ENCODE measurements around the gene RALGAPA1.
A peak's percentile ranks its signal among the peaks of the same experiment; 100 is the strongest.
"Not testable (repeated sequence)": the region's sequence is repeated elsewhere in the genome, so short reads cannot be mapped to it uniquely, and the experiment has no call there.

RALGAPA1 gene

DNA sequence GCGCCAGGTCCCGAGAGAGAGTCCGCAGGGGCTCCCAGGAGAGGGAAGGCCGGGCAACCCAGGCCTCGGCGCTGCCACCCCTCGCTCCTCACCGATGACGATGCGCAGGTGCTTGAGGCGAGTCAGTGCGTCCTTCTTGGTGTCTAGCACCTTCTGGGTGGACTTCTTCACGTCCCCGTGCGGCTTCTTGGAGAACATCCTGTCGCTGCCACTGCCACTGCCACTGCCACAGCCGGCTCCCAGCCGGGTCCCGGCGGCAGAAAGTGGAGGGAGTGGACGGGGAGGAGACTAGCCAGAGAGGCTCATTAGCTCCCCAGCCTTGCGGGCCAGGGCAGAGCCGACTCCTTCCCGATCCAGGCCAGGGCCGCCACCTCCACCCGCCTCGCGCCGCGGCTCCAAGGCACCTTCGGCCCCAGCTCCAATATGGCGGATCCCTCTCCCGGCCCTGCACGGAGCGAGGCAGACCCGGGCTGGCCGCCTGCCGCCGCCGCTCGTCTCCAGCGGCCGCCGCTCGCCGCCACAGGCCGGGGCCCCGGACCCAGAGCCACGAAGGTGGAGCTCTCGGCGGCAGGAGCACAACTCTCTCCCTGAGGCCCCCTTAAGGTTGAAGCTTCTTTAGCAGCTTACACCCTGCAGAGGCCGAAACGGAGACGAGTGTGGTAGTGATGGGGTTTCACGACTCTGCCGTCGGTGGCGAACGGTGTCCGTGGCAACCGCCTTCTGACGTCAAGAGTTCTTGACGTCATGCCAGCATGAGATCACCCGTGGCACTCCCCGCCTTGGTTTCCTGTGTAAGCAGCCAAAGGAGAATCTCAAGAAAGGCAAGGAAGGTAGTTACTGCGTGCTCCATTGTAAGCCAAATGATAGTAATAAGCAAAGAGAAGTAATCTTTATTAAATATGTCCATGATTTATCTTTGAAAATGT is at the start of gene RALGAPA1:
Gene RALGAPA1, minus strand, starts transcription at position 658 of the 926 bp plus-strand sequence. Its CDS starts 460 bp downstream, at position 198.
- not testable (repeated sequence) for H3K9me3 Mint-ChIP-seq (ENCODE audit: low read depth); H3K36me3 Mint-ChIP-seq; H3K27me3 Mint-ChIP-seq
- Mint-ChIP-seq H3K27ac (peak within 1 kb of the TSS; percentile 92), H3K4me1 (ENCODE audit: low read depth) (peaks cover 31% of the 10 kb centered on the region), H3K4me3 (peak within 1 kb of the TSS; percentile 98)

DNA sequence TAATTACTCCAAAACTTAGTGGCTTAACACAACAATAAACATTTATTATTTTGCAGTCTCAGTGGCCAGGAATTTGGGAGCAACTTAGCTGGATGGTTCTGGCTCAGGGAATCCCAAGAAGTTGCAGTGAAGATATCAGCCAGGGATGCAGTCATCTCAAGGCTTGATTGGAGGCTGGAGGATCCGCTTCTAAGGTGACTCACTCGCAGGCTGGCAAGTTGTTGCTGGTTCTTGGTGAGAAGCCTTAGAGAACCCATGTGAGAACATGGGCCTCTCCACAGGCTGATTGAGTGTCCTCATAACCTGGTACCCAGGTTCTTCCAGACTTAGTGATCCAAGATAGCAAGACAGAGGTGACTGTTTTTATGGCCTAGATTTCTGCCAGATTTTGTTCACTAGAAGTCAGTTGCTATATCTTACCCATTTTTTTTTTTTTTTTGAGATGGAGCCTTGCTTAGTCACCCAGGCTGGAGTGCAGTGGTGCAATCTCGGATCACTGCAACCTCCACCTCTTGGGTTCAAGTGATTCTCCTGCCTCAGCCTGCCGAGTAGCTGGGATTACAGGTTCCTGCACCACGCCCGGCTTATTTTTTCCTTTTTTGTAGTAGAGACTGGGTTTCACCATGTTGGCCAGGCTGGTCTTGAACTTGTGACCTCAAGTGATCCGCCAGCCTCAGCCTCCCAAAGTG is 49.6 kb upstream of the RALGAPA1 start:
- Mint-ChIP-seq H3K27me3 (no peaks in the 10 kb centered on the region), H3K4me3 (no peak overlapping the region), H3K4me1 (ENCODE audit: low read depth) (peaks cover 2% of the 10 kb centered on the region), H3K36me3 (peaks cover 25% of the 10 kb centered on the region), H3K27ac (no peak overlapping the region), H3K9me3 (ENCODE audit: low read depth) (no peaks in the 10 kb centered on the region)

DNA sequence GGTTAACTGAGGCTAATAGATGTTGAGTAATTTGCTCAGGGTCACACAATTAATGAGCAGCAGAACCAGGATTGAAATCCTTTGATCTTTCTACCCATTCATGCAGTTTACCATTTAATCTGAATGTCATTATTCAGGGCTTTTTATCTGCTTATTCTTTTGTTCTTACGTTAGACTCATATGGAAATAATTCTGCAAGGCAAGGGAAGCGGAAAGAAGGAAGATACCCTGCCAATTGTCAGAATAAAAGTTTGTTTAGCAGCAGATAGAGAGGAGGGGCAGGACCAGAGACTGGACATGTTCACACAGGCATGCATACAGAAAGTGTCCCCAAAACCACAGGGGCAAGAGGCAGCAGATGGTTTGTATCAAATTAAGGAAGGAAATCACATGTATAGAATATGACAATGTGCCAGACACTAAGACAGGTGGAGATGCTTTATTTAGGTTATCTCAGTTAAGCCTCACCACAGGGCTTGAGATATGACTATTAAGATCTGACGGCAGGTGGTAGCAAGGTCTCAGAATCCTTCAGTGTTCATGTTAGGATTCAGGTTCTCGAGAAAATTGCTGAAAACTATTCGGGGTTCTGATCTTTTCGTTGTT is 46.9 kb upstream of the RALGAPA1 start:
- no peak overlapping the region for H3K4me3 Mint-ChIP-seq
- peaks cover 4% of the 10 kb centered on the region for H3K9me3 Mint-ChIP-seq (ENCODE audit: low read depth)
- H3K27ac Mint-ChIP-seq: no peak overlapping the region
- no peaks in the 10 kb centered on the region for H3K27me3 Mint-ChIP-seq
- H3K36me3 Mint-ChIP-seq: peaks cover 30% of the 10 kb centered on the region
- peaks cover 2% of the 10 kb centered on the region for H3K4me1 Mint-ChIP-seq (ENCODE audit: low read depth)

DNA sequence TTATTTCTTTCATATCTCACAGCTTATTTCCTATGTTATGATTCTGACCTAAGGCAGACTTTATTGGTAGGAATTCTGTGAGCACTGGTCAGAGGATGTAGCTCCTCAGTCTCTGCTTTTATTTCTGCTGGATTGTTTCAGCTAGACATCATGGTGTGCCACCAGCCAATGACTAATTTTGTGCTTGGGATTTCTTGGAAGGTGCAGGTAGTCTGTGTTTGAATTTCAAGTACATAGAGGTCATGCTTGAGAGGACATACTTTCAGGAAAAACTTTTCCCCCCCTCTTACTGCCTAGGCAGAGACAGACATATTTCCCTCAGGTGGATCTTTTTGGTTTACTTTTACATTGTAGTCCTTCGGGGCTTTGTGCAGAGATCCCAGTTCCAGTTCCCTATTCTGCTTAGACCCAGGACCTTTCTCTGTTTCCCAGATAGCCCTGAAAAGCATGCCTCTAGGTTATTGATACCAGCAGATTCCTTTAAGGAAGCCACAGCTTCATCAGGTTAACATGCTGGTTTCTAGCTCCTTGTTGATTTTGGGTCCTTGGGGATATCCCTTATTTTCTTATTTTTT is 45.7 kb upstream of the RALGAPA1 start:
- Mint-ChIP-seq H3K36me3 (peaks cover 37% of the 10 kb centered on the region), H3K27ac (no peak overlapping the region)

DNA sequence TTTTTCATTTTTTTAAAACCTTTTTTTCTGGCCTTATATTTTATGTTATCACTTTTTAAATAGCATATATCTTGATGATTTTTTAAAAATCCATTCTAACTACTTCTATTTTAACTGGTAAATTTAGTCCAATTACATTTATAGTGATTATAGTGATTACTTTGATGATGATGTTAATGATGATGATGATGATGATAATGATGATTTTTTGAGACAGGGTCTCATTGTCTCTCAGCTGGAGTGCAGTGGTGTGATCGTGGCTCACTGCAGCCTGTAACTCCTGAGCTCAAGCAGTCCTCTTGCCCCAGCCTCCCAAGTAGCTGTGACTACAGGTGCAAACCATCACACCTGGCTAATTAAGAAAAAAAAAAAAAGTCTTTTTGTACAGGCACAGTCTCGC is 44.1 kb upstream of the RALGAPA1 start:
- peaks cover 2% of the 10 kb centered on the region for H3K4me1 Mint-ChIP-seq (ENCODE audit: low read depth)
- no peak overlapping the region for H3K4me3 Mint-ChIP-seq
- peaks cover 4% of the 10 kb centered on the region for H3K9me3 Mint-ChIP-seq (ENCODE audit: low read depth)
- H3K27ac Mint-ChIP-seq: no peak overlapping the region
- H3K36me3 Mint-ChIP-seq: peaks cover 39% of the 10 kb centered on the region
- H3K27me3 Mint-ChIP-seq: no peaks in the 10 kb centered on the region

More for the DNA sequence above, 45.7 kb upstream of the RALGAPA1 start:
- Mint-ChIP-seq H3K9me3 (ENCODE audit: low read depth) (peaks cover 4% of the 10 kb centered on the region), H3K4me1 (ENCODE audit: low read depth) (peaks cover 2% of the 10 kb centered on the region), H3K27me3 (no peaks in the 10 kb centered on the region), H3K4me3 (no peak overlapping the region)

DNA sequence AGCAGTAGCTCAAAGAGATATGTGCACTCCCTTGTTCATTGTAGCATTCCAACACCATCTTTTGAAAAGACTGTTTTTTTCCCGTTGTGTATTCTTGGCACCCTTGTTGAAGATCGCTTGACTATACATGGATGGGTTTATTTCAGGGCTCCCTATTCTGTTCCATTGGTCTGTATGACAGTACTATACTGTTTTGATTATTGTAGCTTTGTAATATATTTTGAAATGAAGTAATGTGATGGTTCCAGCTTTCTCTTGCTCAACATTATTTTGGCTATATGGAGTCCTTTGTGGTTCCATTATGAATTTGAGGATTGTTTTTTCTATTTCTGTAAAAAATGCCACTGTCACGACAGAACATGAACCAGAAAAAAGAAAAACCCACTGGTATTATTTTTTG is 42.7 kb upstream of the RALGAPA1 start:
- peaks cover 2% of the 10 kb centered on the region for H3K4me1 Mint-ChIP-seq (ENCODE audit: low read depth)
- H3K27me3 Mint-ChIP-seq: no peaks in the 10 kb centered on the region
- no peak overlapping the region for H3K4me3 Mint-ChIP-seq
- H3K36me3 Mint-ChIP-seq: peaks cover 44% of the 10 kb centered on the region
- no peak overlapping the region for H3K27ac Mint-ChIP-seq
- peaks cover 4% of the 10 kb centered on the region for H3K9me3 Mint-ChIP-seq (ENCODE audit: low read depth)

DNA sequence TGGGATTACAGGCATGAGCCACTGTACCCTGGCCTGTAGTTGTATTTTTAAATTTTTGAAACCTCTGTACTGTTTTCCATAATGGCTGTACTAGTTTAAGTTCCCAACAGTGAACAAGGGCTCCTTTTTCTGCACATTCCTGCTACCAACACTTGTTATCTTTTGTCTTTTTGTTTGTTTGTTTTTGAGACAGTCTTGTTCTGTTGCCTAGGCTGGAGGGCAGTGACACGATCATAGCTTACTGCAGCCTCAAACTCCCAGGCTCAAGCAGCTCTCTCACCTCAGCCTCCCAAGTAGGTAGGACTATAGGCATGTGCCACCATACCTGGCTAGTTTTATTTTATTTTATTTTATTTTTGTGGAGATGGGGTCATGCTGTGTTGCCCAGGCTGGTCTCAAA is 40.0 kb upstream of the RALGAPA1 start:
- Mint-ChIP-seq H3K4me3 (no peak overlapping the region), H3K4me1 (ENCODE audit: low read depth) (peaks cover 2% of the 10 kb centered on the region), H3K27ac (no peak overlapping the region), H3K36me3 (peaks cover 50% of the 10 kb centered on the region), H3K9me3 (ENCODE audit: low read depth) (peaks cover 4% of the 10 kb centered on the region), H3K27me3 (no peaks in the 10 kb centered on the region)

DNA sequence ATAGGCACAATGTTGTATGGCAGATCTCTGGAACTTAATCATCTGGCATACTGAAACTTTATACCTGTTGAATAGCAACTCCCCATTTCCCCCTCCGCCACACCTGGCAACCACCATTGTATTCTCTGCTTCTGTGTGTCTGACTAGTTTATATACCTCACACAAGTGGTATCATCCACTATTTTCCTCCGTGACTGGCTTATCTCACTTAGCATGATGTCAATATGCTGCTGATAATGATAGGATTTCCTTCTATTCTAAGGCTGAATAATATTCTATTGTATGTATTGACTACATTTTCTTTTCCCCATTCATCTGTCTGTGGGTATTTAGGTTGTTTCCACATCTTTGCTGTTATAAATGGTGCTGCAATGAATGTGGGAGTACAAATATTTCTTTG is 38.5 kb upstream of the RALGAPA1 start:
- peaks cover 59% of the 10 kb centered on the region for H3K36me3 Mint-ChIP-seq
- peaks cover 10% of the 10 kb centered on the region for H3K9me3 Mint-ChIP-seq (ENCODE audit: low read depth)

DNA sequence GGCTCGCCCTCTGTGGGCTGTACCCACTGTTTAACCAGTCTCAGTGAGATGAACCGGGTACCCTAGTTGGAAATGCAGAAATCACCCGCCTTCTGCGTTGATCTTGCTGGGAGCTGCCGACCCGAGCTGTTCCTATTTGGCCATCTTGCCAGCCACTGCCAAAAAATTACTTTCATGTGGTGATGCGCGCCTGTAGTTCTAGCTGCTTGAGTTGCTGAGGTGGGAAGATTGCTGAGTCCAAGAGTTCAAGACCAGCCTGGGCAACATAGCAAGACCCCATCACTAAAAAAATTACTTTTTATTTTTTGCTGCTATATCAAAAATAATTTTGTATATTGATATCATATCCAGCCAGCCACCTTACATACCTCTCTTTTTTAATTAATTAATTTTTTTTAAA is 35.4 kb upstream of the RALGAPA1 start:
- H3K27ac Mint-ChIP-seq: no peak overlapping the region
- peaks cover 65% of the 10 kb centered on the region for H3K36me3 Mint-ChIP-seq
- H3K9me3 Mint-ChIP-seq (ENCODE audit: low read depth): peaks cover 15% of the 10 kb centered on the region
- no peak overlapping the region for H3K4me3 Mint-ChIP-seq
- H3K4me1 Mint-ChIP-seq (ENCODE audit: low read depth): peaks cover 2% of the 10 kb centered on the region
- H3K27me3 Mint-ChIP-seq: no peaks in the 10 kb centered on the region

More for the DNA sequence above, 38.5 kb upstream of the RALGAPA1 start:
- H3K4me1 Mint-ChIP-seq (ENCODE audit: low read depth): peaks cover 2% of the 10 kb centered on the region
- no peak overlapping the region for H3K27ac Mint-ChIP-seq
- H3K4me3 Mint-ChIP-seq: no peak overlapping the region
- no peaks in the 10 kb centered on the region for H3K27me3 Mint-ChIP-seq

DNA sequence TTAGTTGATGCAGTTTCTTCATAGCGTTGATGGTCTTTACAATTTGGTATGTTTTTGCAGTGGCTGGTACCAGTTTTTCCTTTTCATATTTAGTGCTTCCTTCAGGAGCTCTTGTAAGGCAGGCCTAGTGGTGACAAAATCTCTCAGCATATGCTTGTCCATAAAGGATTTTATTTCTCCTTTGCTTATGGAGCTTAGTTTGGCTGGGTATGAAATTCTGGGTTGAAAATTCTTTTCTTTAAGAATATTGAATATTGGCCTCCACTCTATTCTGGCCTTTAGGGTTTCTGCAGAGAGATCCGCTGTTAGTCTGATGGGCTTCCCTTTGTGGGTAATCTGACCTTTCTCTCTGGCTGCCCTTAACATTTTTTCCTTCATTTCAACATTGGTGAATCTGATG is 33.1 kb upstream of the RALGAPA1 start:
- peaks cover 16% of the 10 kb centered on the region for H3K9me3 Mint-ChIP-seq (ENCODE audit: low read depth)
- not testable (repeated sequence) for H3K27ac Mint-ChIP-seq; H3K27me3 Mint-ChIP-seq; H3K4me1 Mint-ChIP-seq (ENCODE audit: low read depth); H3K4me3 Mint-ChIP-seq
- H3K36me3 Mint-ChIP-seq: peaks cover 69% of the 10 kb centered on the region

DNA sequence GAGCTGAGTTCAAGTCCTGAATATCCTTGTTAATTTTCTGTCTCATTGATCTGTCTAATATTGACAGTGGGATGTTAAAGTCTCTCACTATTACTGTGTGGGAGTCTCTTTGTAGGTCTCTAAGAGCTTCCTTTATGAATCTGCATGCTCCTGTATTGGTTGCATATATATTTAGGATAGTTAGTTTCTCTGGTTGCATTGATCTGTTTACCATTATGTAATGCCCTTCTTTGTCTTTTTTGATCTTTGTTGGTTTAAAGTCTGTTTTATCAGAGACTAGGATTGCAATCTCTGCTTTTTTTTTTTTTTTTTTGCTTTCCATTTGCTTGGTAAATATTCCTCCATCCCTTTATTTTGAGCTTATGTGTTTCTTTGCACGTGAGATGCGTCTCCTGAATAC is 32.6 kb upstream of the RALGAPA1 start:
- not testable (repeated sequence) for H3K27me3 Mint-ChIP-seq, H3K4me3 Mint-ChIP-seq
- peaks cover 70% of the 10 kb centered on the region for H3K36me3 Mint-ChIP-seq

DNA sequence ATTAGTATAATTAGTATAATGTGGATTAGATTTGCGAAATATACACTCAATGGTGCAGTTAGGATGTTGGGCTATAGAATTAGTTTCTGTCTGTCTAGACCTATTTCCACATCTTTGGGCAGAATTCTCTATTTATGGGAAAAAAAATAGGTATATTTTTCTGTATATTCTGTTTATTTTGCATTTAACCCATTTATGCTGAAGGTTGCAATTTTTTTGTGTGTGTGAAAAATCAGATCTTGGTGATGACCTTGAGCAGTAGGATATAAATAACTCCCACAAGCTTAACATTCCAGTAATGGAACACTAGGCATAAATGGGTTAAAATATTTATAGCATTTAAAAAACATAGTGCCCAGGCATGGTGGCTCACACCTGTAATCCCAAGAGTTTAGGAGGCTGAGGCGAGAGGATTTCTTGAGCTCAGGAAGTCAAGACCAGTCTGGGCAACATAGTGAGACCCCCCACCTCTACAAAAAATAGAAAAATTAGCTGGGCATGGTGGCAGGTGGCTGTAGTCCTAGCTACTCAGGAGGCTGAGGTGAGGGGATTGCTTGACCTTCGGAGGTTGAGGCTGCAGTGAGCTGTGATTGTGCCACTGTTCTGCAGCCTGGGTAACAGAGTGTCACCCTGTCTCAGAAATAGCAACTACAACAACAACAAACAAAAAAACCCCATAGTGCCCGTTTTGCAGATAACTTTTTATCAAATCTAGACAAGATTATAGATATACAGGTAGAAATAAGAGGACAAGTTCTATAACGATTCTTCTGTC is 26.3 kb upstream of the RALGAPA1 start:
- H3K4me3 Mint-ChIP-seq: no peak overlapping the region
- H3K27me3 Mint-ChIP-seq: no peaks in the 10 kb centered on the region
- H3K36me3 Mint-ChIP-seq: peaks cover 30% of the 10 kb centered on the region
- H3K4me1 Mint-ChIP-seq (ENCODE audit: low read depth): no peaks in the 10 kb centered on the region
- H3K27ac Mint-ChIP-seq: no peak overlapping the region
- peaks cover 3% of the 10 kb centered on the region for H3K9me3 Mint-ChIP-seq (ENCODE audit: low read depth)

More for the DNA sequence above, 32.6 kb upstream of the RALGAPA1 start:
- H3K4me1 Mint-ChIP-seq (ENCODE audit: low read depth); H3K27ac Mint-ChIP-seq: not testable (repeated sequence)
- H3K9me3 Mint-ChIP-seq (ENCODE audit: low read depth): peaks cover 16% of the 10 kb centered on the region

DNA sequence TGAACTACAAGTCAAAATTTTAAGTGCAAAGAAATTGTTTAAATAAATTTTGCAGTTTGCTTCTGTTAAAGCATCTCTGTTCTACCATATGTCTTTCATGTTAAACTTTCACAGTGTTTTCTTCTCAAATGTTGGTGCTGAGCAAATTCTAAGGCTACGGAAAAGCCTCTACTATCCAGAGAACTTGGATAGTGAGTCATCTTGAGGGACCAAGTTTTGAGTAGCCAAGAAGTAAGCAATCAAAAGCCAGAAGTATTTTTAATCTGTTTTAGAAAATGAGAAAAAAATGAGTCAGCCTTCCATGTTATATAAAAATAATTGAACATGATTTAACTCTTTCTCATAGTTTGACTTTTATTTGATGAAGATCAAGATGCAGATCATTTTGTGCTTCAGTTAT is 20.4 kb upstream of the RALGAPA1 start:
- H3K27ac Mint-ChIP-seq: no peak overlapping the region
- H3K9me3 Mint-ChIP-seq (ENCODE audit: low read depth): no peaks in the 10 kb centered on the region
- no peaks in the 10 kb centered on the region for H3K27me3 Mint-ChIP-seq
- H3K4me3 Mint-ChIP-seq: no peak overlapping the region
- H3K36me3 Mint-ChIP-seq: no peaks in the 10 kb centered on the region
- H3K4me1 Mint-ChIP-seq (ENCODE audit: low read depth): peaks cover 22% of the 10 kb centered on the region
